HepG2 (cell line): Measurements from ENCODE around the gene SENP7. TPM values are rescaled to one million over a fixed set of nuclear protein-coding genes. Genes with fewer than 3 reads are reported as not detected.

Source experiments
- ATAC-seq: fragments of 200-7000 bp; cut with Tn5 transposase; 3 replicates; pipeline ENCODE4 v1.9.1; 2020; ENCODE audit warnings: mild to moderate bottlenecking, moderate library complexity
- BruUV-seq: library from RNA; stranded (reverse); fragments of 400-500 nt; replicated peaks from 2 replicates; lab custom pipeline; 2021; lab: Mats Ljungman, UMichigan
- CTCF ChIA-PET: fragments of 300-600 bp; formaldehyde crosslinking; extraction: SDS; loops from one replicate; lab custom pipeline; 2021; ENCODE audit warnings: low total read pairs, inconsistent platforms, low intra/inter-chr PET ratio; lab: Yijun Ruan, JAX
- POLR2A ChIA-PET: fragments of 350-600 bp; sonication (Branson Sonifier 250); formaldehyde crosslinking; loops from one replicate; lab custom pipeline; 2020; ENCODE audit warnings: antibody characterized with exemption, inconsistent platforms; lab: Yijun Ruan, JAX
- DNase-seq: peaks from one replicate; pipeline ENCODE4 v3.0.0-alpha.2; 2015; ENCODE audit warnings: low spot score
- FAIRE-seq: peaks from 3 replicates; lab custom pipeline; 2011; peaks lifted over from hg19 to GRCh38; lab: Jason Lieb, UNC
- H2AFZ ChIP-seq: one replicate; pipeline ENCODE4 v1.6.1; 2011; ENCODE audit warnings: low read length, inconsistent platforms
- H3K27ac ChIP-seq: fragments of 300-600 bp; 3 replicates; pipeline ENCODE4 v1.8.0; 2011; ENCODE audit warnings: mixed run types, mild to moderate bottlenecking, mixed read lengths, low read length, inconsistent platforms; ENCODE audit not compliant: insufficient read depth; ENCODE audit errors: extremely low read length
- H3K27me3 ChIP-seq, 2 experiments: fragments of 200-600 bp in 1 of 2; 2 replicates in 1 of 2; 3 replicates in 1 of 2; pipeline versions ENCODE4 v1.6.0 to v1.8.0; 2011; ENCODE audit warnings: low read length in 2 of 2, mild to moderate bottlenecking in 2 of 2, moderate library complexity in 2 of 2, inconsistent platforms in 1 of 2; ENCODE audit not compliant: insufficient read depth in 2 of 2, control insufficient read depth in 1 of 2
- H3K36me3 ChIP-seq, 2 experiments: fragments of 200-600 bp in 1 of 2; replicated peaks in 1 of 2; 2 replicates in 1 of 2; 3 replicates in 1 of 2; pipeline versions ENCODE4 v1.5.1 to v1.8.0; 2011; ENCODE audit warnings: low read length in 2 of 2, inconsistent platforms in 1 of 2; ENCODE audit not compliant: insufficient read depth in 2 of 2, control insufficient read depth in 1 of 2
- H3K4me1 ChIP-seq: 2 replicates; pipeline ENCODE4 v1.5.1; 2012; ENCODE audit warnings: low read length, inconsistent platforms; ENCODE audit not compliant: insufficient read depth
- H3K4me2 ChIP-seq: 2 replicates; pipeline ENCODE4 v1.6.0; 2011; ENCODE audit warnings: low read depth, low read length, inconsistent platforms
- H3K4me3 ChIP-seq, 3 experiments: fragments of 200-600 bp in 1 of 3; sonication (generic), shearing (Covaris generic) in 1 of 3; replicated peaks in 1 of 3; 2 replicates each; pipeline ENCODE4 v1.5.1; 2011 to 2016; ENCODE audit warnings: low read length in 3 of 3, inconsistent platforms in 2 of 3, low read depth in 2 of 3, mild to moderate bottlenecking in 2 of 3, control low read depth in 1 of 3, mixed read lengths in 1 of 3; ENCODE audit not compliant: insufficient read depth in 1 of 3
- H3K79me2 ChIP-seq: one replicate; pipeline ENCODE4 v1.6.1; 2011; ENCODE audit warnings: low read length, inconsistent platforms; ENCODE audit not compliant: insufficient read depth
- H3K9ac ChIP-seq: 2 replicates; pipeline ENCODE4 v1.6.0; 2011; ENCODE audit warnings: mild to moderate bottlenecking, low read depth, low read length, inconsistent platforms; ENCODE audit not compliant: insufficient read depth
- H3K9me3 ChIP-seq: 2 replicates; pipeline ENCODE4 v1.5.1; 2012; ENCODE audit warnings: mild to moderate bottlenecking, low read length
- H4K20me1 ChIP-seq: 2 replicates; pipeline ENCODE4 v1.6.0; 2011; ENCODE audit warnings: inconsistent platforms, mild to moderate bottlenecking, low read length, moderate library complexity; ENCODE audit not compliant: insufficient read depth
- ARID3A ChIP-seq: IDR thresholded peaks from 2 replicates; pipeline ENCODE4 v1.6.1; 2012; ENCODE audit warnings: low read depth, low read length, improper control_type of control experiment
- ARNTL ChIP-seq: sonication (generic); formaldehyde crosslinking; IDR thresholded peaks from 2 replicates; pipeline ENCODE4 v1.4.0; 2020; ENCODE audit warnings: mild to moderate bottlenecking, missing genetic modification reagents
- ATF5 ChIP-seq: sonication (generic); formaldehyde crosslinking; IDR thresholded peaks from 2 replicates; pipeline ENCODE4 v1.4.0; 2020; ENCODE audit warnings: mild to moderate bottlenecking, low read depth, missing genetic modification reagents
- KAT7 ChIP-seq: IDR thresholded peaks from 2 replicates; pipeline ENCODE4 v1.6.1; 2018; ENCODE audit warnings: borderline replicate concordance, missing compliant biosample characterization
- KDM5A ChIP-seq: fragments of 200-600 bp; sonication (generic); IDR thresholded peaks from 2 replicates; pipeline ENCODE4 v1.7.0; 2018; ENCODE audit warnings: antibody characterized with exemption, mild to moderate bottlenecking, low read length, borderline replicate concordance
- MEIS2 ChIP-seq: sonication (generic); formaldehyde crosslinking; IDR thresholded peaks from 2 replicates; pipeline ENCODE4 v1.9.0; 2021; ENCODE audit warnings: mild to moderate bottlenecking, missing genetic modification reagents
- RELA ChIP-seq: sonication (generic); formaldehyde crosslinking; IDR thresholded peaks from 2 replicates; pipeline ENCODE4 v1.4.0; 2020; ENCODE audit warnings: missing genetic modification reagents
- RFXAP ChIP-seq: sonication (generic); formaldehyde crosslinking; IDR thresholded peaks from 2 replicates; pipeline ENCODE4 v1.4.0; 2020; ENCODE audit warnings: missing genetic modification reagents, borderline replicate concordance
- SMAD9 ChIP-seq: sonication (generic); formaldehyde crosslinking; IDR thresholded peaks from 2 replicates; pipeline ENCODE4 v1.5.1; 2020; ENCODE audit warnings: mild to moderate bottlenecking, missing genetic modification reagents
- SOX5 ChIP-seq: IDR thresholded peaks from 2 replicates; pipeline ENCODE4 v1.6.1; 2016; ENCODE audit warnings: borderline replicate concordance
- TCF7 ChIP-seq: sonication (generic); IDR thresholded peaks from 2 replicates; pipeline ENCODE4 v1.6.1; 2016; ENCODE audit warnings: antibody characterized with exemption, low read depth
- ZFYVE20 ChIP-seq: sonication (generic); formaldehyde crosslinking; IDR thresholded peaks from 2 replicates; pipeline ENCODE4 v1.8.0; 2023; ENCODE audit warnings: low read depth, mild to moderate bottlenecking, moderate library complexity, missing genetic modification reagents, borderline replicate concordance
- ZNF18 ChIP-seq: sonication (generic); formaldehyde crosslinking; IDR thresholded peaks from 2 replicates; pipeline ENCODE4 v1.8.0; 2022; ENCODE audit warnings: mild to moderate bottlenecking, missing genetic modification reagents; ENCODE audit not compliant: insufficient replicate concordance
- ZNF691 ChIP-seq: sonication (generic); formaldehyde crosslinking; IDR thresholded peaks from 2 replicates; pipeline ENCODE4 v1.4.0; 2020; ENCODE audit warnings: missing genetic modification reagents, low read depth, mild to moderate bottlenecking, borderline replicate concordance
- ZNF775 ChIP-seq: sonication (generic); formaldehyde crosslinking; IDR thresholded peaks from 2 replicates; pipeline ENCODE4 v1.4.0; 2020; ENCODE audit warnings: missing genetic modification reagents, mild to moderate bottlenecking, moderate library complexity, borderline replicate concordance
- WGBS: methylation state at CpG from one replicate; pipeline ENCODE4 v1.1.6; 2017; ENCODE audit warnings: low lambda C conversion rate; 5-methylcytosine and 5-hydroxymethylcytosine counted together
- in situ Hi-C: cut with HindIII; loops from 2 replicates; pipeline ENCODE4 v1.10.0; 2017; ENCODE audit warnings: low pct_unique_long_range_greater_than_20kb; ENCODE audit not compliant: extremely low pct_ligation_motif_present
- intact Hi-C: fragments of 100-400 bp; cut with micrococcal nuclease; formaldehyde crosslinking; loops from one replicate; pipeline ENCODE4 v1.10.0; 2022; ENCODE audit not compliant: unreplicated experiment
- polyA plus RNA-seq, 8 experiments: library from polyadenylated mRNA; depleted of rRNA in 3 of 8; stranded (reverse) in 7 of 8; unstranded in 1 of 8; fragments of >200 nt; fragmentation: Illumina TruSeq in 4 of 8; extraction: Trizol in 4 of 8; gene quantifications; 2 replicates each; pipeline versions ENCODE4 v1.2.1 to v1.2.3, GENCODE V29; 2011 to 2016; ENCODE audit warnings: low read depth in 4 of 8, missing spikeins in 1 of 8, mixed read lengths in 1 of 8; ENCODE audit not compliant: insufficient read depth in 1 of 8
- total RNA-seq, 5 experiments: library from RNA; depleted of rRNA; stranded (reverse); fragments of >200 nt; fragmentation: Illumina TruSeq; extraction: Trizol; gene quantifications; 2 replicates each; pipeline ENCODE4 v1.2.3, GENCODE V29; 2016; ENCODE audit warnings: low read depth in 1 of 5

The SENP7 gene
- total and polyA plus RNA-seq, 2 of the 13 experiments (the other 11 are each of a cell fraction or from before 2014, with no cell fraction given): 9.1 to 10.3 TPM

- intact Hi-C loops: no loop called here
- H2AFZ ChIP-seq: no peak overlapping the region
These were observed 121.5 kb downstream of the SENP7 start for GRCh38 chr3:101391413-101391950.

GRCh38 chr3:101388706-101389105, 124.3 kb downstream of the SENP7 start:
- Histone ChIP-seq H3K9ac (no peak overlapping the region), H3K4me1 (no peaks in the 10 kb centered on the region), H3K9me3 (peaks cover 14% of the 10 kb centered on the region; the same call in 1 of the 2 replicates), H3K27ac (no peak overlapping the region), H3K27me3 (no peaks in the 10 kb centered on the region; a peak in 1 of 5 replicates), H3K4me2 (no peak overlapping the region), H3K36me3 (no peaks in the 10 kb centered on the region), H2AFZ (no peak overlapping the region), H3K4me3 (no peak overlapping the region), H4K20me1 (no peaks in the 10 kb centered on the region), H3K79me2 (no peaks in the 10 kb centered on the region)
- CTCF ChIA-PET: no interaction called here
- POLR2A ChIA-PET: no interaction called here
- intact Hi-C loops: loop anchor here (10.0 kb wide), 1 partner anchor 186 kb away; the partner anchor contains the start of gene PCNP
- ATAC-seq (no peak), DNase-seq (no peak), FAIRE-seq (no peak)
- TF ChIP-seq SMAD9 (CRISPR knock-in tag) (no peak), ARNTL (CRISPR knock-in tag) (no peak), KAT7 (no peak), RELA (no peak), ZNF775 (no peak), ARID3A (no peak), RFXAP (CRISPR knock-in tag) (no peak), ZNF691 (CRISPR knock-in tag) (no peak), ATF5 (CRISPR knock-in tag) (no peak), ZNF18 (CRISPR knock-in tag) (no peak), MEIS2 (CRISPR knock-in tag) (no peak)
- in situ Hi-C loops: loop anchor here (10.0 kb wide), 1 partner anchor 314 kb away; no protein-coding TSS in a partner anchor
- BruUV-seq: no TSS peak

More at GRCh38 chr3:101391413-101391950, 121.5 kb downstream of the SENP7 start:
- no peak overlapping the region for H3K4me3 ChIP-seq
- no peak for FAIRE-seq
- H4K20me1 ChIP-seq: no peaks in the 10 kb centered on the region
- TF ChIP-seq TCF7 (no peak), SOX5 (CRISPR knock-in tag) (no peak), ZFYVE20 (CRISPR knock-in tag) (no peak), KDM5A (no peak)
- no peak overlapping the region for H3K4me2 ChIP-seq
- 86% methylated on average over 1 of the region's 1 CpG for WGBS
- peaks cover 14% of the 10 kb centered on the region; the same call in 1 of the 2 replicates for H3K9me3 ChIP-seq
- POLR2A ChIA-PET: no interaction called here
- no peaks in the 10 kb centered on the region for H3K79me2 ChIP-seq
- ATAC-seq: no peak
- BruUV-seq: no TSS peak
- H3K36me3 ChIP-seq: no peaks in the 10 kb centered on the region
- no peak for DNase-seq
- in situ Hi-C loops: no loop called here
- no peak overlapping the region for H3K27ac ChIP-seq
- CTCF ChIA-PET: no interaction called here
- no peaks in the 10 kb centered on the region for H3K4me1 ChIP-seq
- no peaks in the 10 kb centered on the region for H3K27me3 ChIP-seq
- no peak overlapping the region for H3K9ac ChIP-seq
